HG03558 (cell line): ENCODE results near the gene DUSP2.

Experiments used
- ATAC-seq: cut with Tn5 transposase; IDR thresholded peaks from one replicate; pipeline ENCODE4 v1.9.1; 2021; ENCODE audit warnings: moderate number of reproducible peaks; ENCODE audit not compliant: unreplicated experiment; ENCODE audit errors: extremely low read depth

The DUSP2 gene

GRCh38 chr2:96116879-96117533 is 28.2 kb downstream of the DUSP2 start:
- ATAC-seq, result no peak

GRCh38 chr2:96116424-96116878 is 28.8 kb downstream of the DUSP2 start, which contains the start of gene ADRA2B:
Gene ADRA2B, minus strand, starts transcription at chr2:96116571. Its CDS starts 422 bp downstream, at chr2:96116149.
- ATAC-seq, result no peak

GRCh38 chr2:96115631-96116423 is 29.4 kb downstream of the DUSP2 start:
- ATAC-seq, result no peak

- ATAC-seq, result no peak
These were observed 30.2 kb downstream of the DUSP2 start for GRCh38 chr2:96114903-96115581.

- no peak for ATAC-seq
These were observed 30.7 kb downstream of the DUSP2 start for GRCh38 chr2:96114546-96114902.

- no peak for ATAC-seq
These were observed 31.3 kb downstream of the DUSP2 start for GRCh38 chr2:96113951-96114350.

GRCh38 chr2:96113367-96113677 is 31.9 kb downstream of the DUSP2 start:
- no peak for ATAC-seq

GRCh38 chr2:96112501-96113366 is 32.5 kb downstream of the DUSP2 start:
- no peak for ATAC-seq

GRCh38 chr2:96111823-96112500 is 33.3 kb downstream of the DUSP2 start:
- no peak for ATAC-seq

- ATAC-seq, result no peak
These were observed 34.0 kb downstream of the DUSP2 start for GRCh38 chr2:96111257-96111640.

GRCh38 chr2:96110621-96111256 is 34.5 kb downstream of the DUSP2 start:
- ATAC-seq, result no peak

GRCh38 chr2:96109931-96110511 is 35.2 kb downstream of the DUSP2 start:
- ATAC-seq, result no peak

GRCh38 chr2:96109361-96109680 is 35.9 kb downstream of the DUSP2 start:
- ATAC-seq, result no peak

GRCh38 chr2:96108541-96109360 is 36.5 kb downstream of the DUSP2 start:
- no peak for ATAC-seq

GRCh38 chr2:96108151-96108540 is 37.1 kb downstream of the DUSP2 start:
- no peak for ATAC-seq

GRCh38 chr2:96107708-96108065 is 37.6 kb downstream of the DUSP2 start:
- no peak for ATAC-seq

GRCh38 chr2:96106991-96107707 is 38.1 kb downstream of the DUSP2 start:
- no peak for ATAC-seq
